HG03378 (cell line): ENCODE data around the gene PAF1.

Experiments
- ATAC-seq: cut with Tn5 transposase; IDR thresholded peaks from one replicate; pipeline ENCODE4 v1.9.1; 2021; ENCODE audit warnings: mild to moderate bottlenecking, moderate library complexity; ENCODE audit not compliant: unreplicated experiment

Gene PAF1

DNA sequence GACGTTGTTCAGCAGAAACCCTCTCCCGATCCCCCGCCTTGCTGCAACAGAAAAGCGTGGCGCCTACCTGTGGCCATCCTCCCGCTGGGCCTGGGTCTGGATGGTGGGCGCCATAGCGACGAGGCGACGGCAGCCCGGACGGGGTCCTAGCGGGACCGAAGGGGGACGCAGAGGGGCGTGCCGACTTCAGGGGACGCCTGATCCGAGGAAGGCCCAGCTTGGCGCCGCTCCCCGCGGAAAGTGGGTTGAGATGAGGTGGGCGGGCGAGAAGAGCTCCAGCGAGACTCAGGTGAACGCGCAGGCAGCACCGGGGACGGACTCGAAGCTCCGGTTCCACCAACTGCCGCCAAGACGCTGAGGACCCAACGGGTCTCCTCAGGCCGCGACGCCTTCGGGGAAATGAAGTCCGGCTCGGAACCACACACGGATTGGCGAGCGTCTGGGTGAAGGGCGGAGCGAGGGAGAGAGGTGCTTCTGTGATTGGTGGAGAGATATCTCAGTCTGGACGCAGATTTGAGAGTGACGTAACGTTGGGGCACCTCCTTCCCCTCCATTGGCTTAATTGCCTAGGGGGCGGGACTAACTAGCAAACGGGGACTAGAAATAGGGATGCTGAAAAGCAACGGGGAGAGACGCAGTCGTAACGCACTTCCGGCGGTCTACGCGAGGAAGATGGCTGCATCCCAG lies at the start of gene PAF1, which contains the start of gene MED29:
Gene PAF1, minus strand, starts transcription at position 356 of the 687 bp plus-strand sequence. Its CDS starts 242 bp downstream, at position 114.
Gene MED29, plus strand, starts transcription at position 628 of the 687 bp plus-strand sequence. Its CDS starts 45 bp downstream, at position 673.
- ATAC-seq = peak; percentile 92

DNA sequence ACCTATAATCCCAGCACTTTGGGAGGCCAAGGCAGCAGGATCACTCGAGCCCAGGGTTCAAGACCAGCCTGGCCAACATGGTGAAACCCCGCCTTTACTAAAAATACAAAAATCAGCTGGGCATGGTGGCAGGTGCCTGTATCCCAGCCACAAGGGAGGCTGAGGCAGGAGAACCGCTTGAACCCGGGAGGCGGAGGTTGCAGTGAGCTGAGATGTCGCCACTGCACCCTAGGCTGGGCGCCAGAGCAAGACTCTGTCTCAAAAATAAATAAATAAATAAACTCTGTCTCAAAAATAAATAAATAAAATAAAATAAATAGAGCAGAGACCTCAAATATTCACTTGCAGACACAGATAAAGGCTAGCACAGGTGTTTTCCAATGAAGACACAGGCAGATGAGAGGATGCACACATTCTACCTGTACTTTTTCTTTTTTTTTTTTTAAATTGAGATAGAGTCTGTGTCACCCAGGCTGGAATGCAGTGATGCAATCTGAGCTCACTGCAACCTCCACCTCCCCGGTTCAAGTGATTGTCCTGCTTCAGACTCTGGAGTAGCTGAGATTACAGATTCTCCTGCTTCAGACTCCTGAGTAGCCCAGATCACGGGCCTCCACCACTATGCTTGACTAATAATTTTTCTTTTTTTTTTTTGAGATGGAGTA lies 47.5 kb upstream of the PAF1 start:
- no peak for ATAC-seq

DNA sequence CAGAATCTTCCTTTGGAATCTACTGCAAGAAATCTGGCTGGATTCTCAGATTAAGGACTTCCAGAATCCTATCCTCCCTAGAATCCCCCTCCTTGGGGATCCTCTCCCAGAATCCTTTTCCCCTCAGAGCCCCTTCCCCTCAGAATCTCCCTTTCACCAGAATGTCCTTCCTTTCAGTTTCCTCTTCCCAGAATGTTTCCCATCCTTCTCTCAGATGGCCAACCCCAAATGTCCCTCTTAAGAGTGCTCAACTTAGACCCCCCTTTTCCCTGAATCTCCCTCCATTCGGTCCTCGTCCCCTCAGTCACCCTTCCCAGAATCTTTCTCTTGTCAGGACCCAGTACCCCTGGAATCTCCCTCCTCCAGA lies 45.4 kb upstream of the PAF1 start:
- ATAC-seq = no peak

DNA sequence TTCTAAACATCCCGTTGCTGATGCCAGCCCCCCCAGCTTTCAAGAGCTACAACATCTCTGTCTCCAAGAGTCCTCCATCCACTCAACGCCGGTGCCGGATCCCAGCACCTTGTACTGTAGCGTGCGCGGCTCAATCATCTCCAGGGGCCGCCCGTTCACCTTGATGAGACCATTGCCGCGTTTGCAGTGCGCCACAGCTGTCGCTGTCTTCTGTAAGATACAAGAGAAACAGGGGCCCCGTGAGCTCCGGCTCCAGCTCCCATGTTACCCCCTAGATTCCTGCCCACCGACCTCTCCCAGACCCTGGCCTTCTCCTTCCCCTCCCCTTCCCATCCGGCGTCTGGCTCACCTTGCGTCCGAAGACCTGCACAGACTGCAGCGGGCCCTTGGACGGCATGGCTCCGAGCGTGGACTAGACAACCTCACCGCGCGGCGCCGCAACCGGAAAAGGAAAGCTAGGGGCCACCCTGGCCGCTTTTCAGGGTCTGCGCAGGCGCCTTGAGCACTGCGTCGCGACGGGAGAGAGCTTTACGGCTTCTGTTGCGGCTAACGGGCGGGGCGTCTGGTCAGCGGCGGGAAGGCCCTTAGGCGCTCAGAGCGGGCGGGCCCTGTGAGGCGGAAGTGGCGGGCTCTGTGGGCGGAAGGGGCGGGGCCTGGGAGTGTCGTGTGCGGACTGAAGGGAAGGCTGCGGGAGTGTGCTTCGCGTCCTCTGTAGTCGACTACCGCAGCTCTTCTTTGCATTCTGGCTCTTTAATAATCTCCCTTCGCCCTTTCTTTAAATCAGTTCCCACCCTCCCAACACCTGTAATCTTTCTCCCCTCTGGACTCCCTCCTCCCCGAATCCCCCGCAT lies 44.8 kb upstream of the PAF1 start, which contains the start of gene RPS16:
Gene RPS16, minus strand, starts transcription at position 451 of the 851 bp plus-strand sequence. Its CDS starts 54 bp downstream, at position 397.
- peak; percentile 47 for ATAC-seq

DNA sequence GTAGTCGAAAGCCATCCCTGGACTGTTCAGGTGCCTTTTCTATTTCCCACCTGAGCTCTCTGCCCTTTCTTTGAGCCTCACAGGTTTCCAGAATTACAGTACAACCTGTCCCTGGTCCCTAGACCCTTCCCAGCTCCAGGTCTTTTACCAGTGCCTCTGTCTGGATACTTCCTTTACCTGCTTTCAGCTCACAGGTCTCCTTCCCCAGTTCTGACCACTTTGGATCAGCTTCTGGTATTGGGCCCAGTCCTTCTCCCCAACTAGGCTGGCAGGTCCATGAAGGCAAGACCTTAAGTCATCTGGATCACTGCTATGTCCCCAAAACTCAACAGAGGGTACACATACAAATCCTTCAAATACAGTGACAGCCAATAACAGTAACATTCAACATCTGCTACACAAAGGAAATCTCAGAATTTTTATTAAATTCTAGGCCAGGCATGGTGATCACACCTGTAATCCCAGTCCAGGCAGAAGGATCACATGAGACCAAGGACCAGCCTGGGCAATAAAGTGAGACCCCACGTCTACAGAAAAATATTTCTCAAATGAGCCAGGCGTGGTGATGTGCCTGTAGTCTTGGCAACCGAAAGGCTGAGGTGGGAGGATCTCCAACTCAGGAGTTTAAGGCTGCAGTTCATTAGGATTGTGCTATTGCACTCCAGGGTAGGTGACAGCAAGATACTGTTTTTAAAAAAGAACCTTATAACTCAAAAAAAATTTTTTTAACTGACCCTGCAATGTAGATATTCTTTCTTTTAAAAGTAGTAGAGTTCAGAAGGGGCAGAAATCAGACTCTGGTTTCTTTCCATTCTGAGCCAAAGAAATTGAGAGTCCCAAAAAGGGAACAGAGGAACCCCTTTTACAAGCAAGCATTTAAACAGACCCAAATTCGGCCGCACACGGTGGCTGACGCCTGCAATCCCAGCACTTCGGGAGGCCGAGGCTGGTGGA lies 43.5 kb upstream of the PAF1 start:
- ATAC-seq = no peak

DNA sequence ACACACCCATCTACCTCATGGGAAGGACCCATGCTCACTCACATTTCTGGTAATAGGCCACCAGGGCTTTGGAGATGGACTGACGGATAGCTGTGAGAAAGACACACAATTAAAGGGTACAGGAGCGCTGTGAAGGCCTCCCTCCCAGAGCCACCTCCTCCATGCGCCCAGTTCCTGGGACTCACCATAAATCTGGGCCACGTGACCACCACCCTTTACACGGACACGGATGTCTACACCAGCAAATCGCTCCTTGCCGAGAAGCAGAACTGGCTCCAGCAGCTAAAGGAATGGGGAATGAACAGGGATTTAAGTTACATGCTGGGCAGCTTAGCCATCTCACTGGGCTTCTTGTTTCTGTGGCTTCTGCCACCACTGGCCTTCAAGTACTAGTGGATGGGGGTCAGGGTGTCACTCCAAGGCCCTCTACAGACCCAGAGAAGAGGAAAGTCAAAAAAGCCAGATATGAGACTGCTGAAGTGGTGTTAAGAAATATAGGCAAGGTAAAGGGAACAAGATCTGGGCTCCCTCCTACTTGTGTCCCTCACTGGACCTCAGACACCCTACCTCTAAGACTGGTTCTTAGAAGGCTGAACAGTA lies 42.7 kb upstream of the PAF1 start:
- no peak for ATAC-seq

DNA sequence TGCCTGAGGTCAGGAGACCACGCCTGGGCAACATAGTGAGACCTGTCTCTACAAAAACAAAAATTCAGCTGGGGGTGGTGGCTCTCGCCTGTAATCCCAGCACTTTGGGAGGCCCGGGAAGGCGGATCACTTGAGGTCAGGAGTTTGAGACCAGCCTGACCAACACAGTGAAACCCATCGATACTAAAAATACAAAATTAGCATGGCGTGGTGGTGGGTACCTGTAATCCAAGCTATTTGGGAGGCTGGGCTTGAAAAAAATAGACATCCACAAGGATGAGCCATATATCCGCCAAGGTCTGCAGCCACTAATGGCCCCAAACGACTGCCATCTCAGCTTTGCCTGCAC lies 41.7 kb upstream of the PAF1 start:
- ATAC-seq = no peak

DNA sequence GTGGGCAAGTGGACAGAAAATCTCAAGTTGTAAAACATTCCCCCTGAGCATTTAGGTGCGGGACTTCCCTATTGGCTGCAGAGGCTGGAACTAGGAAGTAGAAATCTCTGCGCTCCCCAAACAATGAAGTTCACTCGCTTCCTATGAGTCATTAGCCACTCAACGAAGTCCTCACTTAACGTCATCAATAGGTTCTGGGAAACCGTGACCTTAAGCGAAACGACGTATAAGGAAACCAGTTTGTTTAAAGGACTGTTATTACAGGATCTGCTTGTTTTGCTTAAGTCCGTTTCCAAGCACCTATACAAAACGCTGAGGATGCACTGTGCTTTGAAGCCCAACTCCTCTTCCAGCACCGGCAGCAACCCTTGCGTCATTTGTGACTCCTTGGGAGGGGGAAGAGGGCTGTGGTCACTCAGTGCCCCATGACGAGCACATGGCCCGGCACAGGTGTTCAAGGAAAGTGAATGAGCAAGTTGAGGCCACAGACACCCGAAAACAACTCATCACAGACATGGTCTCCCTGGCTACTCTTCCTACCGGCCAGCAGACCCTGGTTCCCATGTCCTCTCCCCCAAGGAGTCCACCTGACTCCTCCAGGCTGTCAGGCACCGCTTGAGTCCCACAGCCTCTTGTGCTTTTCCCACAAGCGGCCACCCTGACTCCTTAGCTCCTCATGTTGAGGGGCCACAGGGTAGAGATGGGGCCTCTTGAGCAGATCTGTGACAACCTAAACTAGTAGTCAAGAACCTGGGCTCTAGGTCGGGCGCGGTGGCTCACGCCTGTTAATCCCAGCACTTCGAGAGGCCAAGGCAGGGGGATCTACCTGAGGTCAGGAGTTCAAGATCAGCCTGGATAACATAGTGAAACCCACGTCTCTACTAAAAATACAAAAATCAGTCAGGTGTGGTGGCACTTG lies 40.0 kb upstream of the PAF1 start:
- no peak for ATAC-seq

DNA sequence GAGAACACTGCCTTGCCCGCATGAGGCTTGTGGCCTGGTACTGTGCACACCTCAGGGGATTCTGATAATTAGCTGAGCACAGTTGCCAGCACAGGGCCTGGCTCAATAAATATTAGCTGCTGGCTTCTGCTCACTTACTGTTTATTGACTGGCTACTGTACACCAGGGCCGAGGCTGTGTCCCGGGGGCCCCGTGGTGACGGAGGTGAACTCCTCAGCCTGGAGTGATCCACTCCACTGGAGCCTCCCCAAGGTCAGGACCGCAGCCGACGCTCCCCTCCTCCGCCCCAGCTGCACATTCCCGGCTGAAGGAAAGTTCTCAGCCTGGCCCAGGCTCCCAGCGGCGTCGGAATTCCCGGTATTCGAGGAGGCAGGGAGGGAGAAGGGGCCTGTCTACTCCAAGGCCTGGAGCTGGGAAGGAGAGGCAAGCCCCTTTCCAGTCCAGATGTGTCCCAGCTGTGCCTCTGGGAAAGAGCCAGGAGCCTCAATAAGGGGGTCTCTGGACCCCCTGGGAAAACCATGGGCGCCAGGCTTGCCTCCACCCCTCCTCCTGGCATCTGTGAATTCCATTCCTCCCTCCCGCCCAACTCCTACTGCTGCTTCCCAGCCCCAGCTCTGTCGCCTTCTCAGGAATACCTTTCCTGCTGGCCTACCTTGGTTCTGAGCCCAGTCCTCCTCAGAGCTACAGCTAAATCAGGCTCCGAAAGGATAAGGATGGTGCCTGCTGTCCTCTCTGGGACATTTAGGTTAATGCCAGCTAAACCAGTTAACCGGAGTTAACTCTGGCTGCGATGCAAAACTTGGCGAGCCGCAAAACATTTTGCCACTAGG lies 37.6 kb upstream of the PAF1 start:
- no peak for ATAC-seq

DNA sequence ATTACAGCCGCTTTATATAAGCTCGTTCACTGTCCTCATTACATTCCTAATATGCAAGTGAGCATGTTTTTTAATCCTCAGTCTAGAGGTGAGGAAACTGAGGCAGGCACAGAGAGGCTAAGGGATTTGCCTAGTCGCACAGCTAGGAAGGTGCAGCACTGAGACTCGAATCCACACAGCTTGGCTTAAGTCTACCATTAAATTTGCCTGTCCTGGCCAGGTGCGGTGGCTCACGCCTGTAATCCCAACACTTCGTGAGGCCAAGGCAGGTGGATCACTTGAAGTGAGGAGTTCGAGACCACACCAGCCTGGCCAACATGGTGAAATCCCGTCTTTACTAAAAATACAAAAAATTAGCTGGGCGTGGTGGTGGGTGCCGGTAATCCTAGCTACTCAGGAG lies 36.8 kb upstream of the PAF1 start:
- no peak for ATAC-seq

DNA sequence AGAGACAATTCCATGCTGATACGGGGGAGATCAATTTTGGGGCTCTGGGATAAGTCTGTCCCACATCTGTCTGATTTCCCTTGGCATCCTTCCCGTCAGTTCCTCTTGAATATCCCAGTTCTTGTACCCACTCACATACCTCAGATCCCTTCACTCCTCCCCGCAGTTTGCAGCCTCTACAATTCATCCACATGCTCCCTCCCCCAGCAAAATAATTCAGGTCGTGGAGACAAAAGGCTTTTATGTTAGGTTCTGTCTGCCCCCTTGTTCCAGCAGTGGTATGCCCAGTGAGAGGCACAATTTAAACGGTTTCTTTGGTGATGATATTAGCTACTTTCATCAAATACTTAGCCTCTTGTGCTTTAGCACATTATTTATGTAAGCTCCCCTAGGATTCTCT lies 35.3 kb upstream of the PAF1 start:
- ATAC-seq = no peak

DNA sequence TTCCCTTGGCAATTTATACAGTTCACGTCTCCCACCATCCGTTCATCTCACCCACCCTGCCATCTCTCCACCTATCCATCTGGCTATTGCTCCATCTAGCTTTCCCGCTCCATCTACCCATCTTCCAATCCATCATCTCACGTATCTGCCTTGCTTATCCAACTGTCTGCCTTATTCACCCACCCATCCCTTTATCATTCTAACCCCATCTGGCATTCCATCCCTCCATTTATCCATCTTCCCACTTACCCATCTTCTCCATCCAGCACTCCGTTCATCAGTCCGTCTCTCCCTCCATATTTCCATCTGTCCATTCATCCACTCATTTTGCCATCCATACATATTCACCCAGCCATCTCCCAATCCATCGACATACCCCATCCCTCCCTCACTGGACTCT lies 34.8 kb upstream of the PAF1 start:
- no peak for ATAC-seq

DNA sequence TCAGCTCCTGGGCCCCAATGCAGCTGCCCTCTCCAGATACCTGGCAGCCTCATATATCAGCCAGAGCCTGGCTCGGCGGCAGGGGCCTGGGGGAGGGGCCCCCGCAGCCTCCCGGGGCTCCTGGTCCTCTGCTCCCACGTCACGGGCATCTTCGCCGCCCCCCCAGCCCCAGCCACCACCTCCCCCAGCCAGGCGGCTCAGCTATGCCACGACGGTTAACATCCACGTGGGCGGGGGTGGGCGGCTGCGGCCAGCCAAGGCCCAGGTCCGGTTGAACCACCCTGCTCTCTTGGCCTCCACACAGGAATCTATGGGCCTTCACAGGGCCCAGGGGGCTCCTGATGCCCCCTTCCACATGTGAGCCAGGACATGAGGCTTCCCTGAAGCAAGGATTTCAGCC lies 34.0 kb upstream of the PAF1 start:
- no peak for ATAC-seq

DNA sequence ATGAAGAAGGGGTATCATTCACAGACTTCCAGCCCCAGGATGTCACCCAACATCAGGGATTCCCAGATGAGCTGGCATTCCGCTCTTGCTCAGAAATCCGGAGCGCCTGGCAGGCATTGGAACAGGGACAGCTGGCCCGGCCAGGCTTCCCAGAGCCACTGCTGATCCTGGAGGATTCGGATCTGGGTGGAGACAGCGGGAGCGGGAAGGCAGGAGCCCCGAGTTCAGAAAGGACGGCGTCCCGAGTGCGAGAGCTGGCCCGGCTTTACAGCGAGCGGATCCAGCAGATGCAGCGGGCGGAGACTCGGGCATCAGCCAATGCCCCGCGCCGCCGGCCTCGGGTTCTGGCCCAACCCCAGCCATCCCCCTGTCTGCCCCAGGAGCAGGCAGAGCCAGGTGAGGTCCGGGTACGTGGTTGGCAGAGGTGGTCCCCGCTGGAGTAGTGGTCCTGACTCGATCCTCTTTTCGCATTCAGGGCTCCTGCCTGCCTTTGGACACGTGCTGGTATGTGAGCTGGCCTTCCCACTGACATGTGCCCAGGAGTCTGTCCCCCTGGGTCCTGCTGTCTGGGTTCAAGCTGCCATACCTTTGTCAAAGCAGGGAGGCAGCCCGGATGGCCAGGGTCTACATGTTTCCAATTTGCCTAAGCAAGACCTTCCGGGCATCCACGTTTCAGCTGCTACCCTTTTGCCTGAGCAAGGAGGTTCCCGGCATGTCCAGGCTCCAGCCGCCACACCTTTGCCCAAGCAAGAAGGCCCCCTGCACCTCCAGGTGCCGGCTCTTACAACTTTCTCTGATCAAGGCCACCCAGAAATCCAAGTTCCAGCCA lies 32.6 kb upstream of the PAF1 start:
- no peak for ATAC-seq

DNA sequence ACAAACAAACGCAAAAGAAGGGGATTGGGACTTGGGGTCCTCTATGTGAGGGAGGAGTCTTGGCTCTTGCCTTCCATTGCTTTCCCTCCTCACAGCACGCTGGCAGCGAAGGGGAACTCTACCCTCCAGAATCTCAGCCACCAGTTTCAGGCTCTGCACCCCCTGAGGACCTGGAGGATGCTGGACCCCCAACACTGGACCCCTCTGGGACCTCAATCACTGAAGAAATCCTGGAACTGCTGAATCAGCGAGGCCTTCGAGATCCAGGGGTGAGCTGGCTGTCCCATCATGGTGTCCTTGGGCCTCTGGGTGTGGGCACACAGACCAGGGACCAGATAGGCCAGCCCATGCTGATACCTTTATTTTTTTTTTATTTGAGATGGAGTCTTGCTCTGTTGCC lies 31.1 kb upstream of the PAF1 start:
- ATAC-seq = no peak

DNA sequence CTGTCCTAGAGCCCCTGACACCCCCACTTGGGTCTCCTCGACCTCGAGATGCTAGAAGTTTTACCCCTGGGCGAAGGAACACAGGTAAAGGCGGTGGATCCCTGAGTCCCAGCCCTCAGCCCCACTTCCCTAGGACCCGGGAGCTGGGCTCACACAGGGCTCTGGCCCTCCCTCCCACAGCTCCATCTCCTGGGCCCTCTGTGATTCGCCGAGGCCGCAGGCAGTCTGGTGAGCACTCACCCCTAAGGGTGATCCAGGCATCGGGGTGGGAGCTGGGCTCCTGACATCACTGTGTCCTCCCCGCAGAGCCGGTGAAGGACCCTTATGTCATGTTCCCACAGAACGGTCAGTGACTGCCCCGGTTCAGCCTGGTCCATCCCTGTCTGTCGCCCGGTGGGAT lies 29.9 kb upstream of the PAF1 start:
- no peak for ATAC-seq

DNA sequence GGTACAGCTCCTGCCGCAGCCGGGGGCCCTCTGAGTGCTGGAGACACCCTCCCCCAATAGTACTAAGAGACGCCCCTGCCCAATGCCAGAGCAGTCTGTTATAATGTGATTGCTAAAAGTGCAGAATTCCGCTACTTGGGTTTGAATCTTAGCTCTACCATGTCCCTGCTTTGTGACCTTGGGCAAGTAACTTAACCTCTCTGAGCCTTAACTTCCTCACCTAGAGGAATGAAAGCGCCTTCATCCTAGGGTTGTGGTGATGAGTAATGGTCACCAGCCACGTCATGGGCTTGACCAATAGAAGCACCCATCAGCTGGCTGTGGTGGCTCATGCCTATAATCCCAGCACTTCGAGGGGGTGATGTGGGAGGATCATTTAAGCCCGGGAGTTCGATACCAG lies 28.1 kb upstream of the PAF1 start:
- ATAC-seq = no peak
